ENCODE measurements around the gene AMBRA1. TPM values are rescaled to one million over a fixed set of nuclear protein-coding genes. Genes with fewer than 3 reads are reported as not detected.

AMBRA1 gene
- total and polyA plus RNA-seq, 2 donors (not counting 3 experiments of a cell fraction or from before 2014, with no cell fraction given), result 18.4 to 32.4 TPM

DNA sequence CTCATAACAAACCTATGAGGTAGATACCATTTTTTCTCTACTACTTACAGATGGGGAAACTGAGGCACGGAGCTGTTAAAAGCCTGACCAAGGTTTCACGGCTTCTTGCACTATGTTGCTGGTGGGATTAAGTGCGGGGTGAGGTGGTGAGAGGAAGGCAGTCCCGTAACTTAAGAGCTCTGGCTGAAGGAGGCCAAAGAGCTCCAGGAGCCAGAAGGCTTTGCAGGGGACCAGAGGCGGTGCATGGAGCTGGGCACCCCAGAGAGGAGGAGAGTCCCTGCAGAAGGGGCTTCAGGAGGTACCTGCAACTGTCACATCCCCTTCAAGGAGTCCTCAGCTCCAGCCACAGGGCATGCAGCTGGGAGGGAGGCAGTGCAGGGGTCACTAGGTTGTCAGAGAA is 206.4 kb downstream of the AMBRA1 start:
- Histone ChIP-seq H3K4me3 (replicated peaks in 1 of 3; ENCODE audit: insufficient read depth in 1 of 3, low read depth in 1 of 3, low read length in 3 of 3) (no peak overlapping the region), H3K79me2 (ENCODE audit: control insufficient read depth, insufficient read depth, low read length) (no peaks in the 10 kb centered on the region), H3K9me3 (replicated peaks; ENCODE audit: control insufficient read depth, insufficient read depth, low read length) (no peaks in the 10 kb centered on the region), H4K20me1 (replicated peaks; ENCODE audit: control insufficient read depth, extremely low read depth, insufficient read depth, low read length) (no peaks in the 10 kb centered on the region), H2AFZ (ENCODE audit: low read depth, low read length) (no peak overlapping the region), H3K4me2 (ENCODE audit: insufficient read depth, low read length) (no peak overlapping the region), H3K27me3 (ENCODE audit: control insufficient read depth in 2 of 2, insufficient read depth in 2 of 2, low read length in 2 of 2) (peaks cover 23 to 33% of the 10 kb centered on the region in 2 experiments), H3K9ac (replicated peaks; ENCODE audit: extremely low read depth, insufficient read depth, low read length) (no peak overlapping the region), H3K9me1 (replicated peaks; ENCODE audit: control insufficient read depth, extremely low read depth, insufficient read depth, low read length) (no peaks in the 10 kb centered on the region), H3K36me3 (ENCODE audit: control insufficient read depth in 2 of 2, extremely low read depth in 1 of 2, insufficient read depth in 2 of 2, low read length in 2 of 2) (no peaks in the 10 kb centered on the region), H3K27ac (ENCODE audit: insufficient read depth, low read depth, low read length) (no peak overlapping the region), H3K4me1 (ENCODE audit: control insufficient read depth, extremely low read depth, insufficient read depth, low read length) (peaks cover 9% of the 10 kb centered on the region)
- FAIRE-seq (no peak), DNase-seq (ENCODE audit: low read depth, low spot score) (no peak)
- ChIA-PET CTCF (interaction anchor here (0.9 to 7.2 kb wide), 7 partner anchors 11 to 151 kb away, joined by 3 to 99 read pairs (median 6); partner anchors contain the start of gene DGKZ), POLR2A (no interaction called here)
- no TSS peak for BruUV-seq (replicated peaks)
- TF ChIP-seq GATA2 (IDR thresholded peaks at IDR 0.05; ENCODE audit: insufficient read depth, insufficient read length, low read depth, low read length) (no peak), POLR2A (IDR thresholded peaks at IDR 0.05; ENCODE audit: low read depth, low read length) (no peak), FOS (IDR thresholded peaks at IDR 0.05; ENCODE audit: borderline replicate concordance, insufficient read depth, low read length) (no peak)
- intact Hi-C loops (cut with micrococcal nuclease), result no loop called here
- dilution Hi-C loops (cut with MboI; ENCODE audit: extremely low pct_ligation_motif_present, low sequenced_read_pairs), result no loop called here

DNA sequence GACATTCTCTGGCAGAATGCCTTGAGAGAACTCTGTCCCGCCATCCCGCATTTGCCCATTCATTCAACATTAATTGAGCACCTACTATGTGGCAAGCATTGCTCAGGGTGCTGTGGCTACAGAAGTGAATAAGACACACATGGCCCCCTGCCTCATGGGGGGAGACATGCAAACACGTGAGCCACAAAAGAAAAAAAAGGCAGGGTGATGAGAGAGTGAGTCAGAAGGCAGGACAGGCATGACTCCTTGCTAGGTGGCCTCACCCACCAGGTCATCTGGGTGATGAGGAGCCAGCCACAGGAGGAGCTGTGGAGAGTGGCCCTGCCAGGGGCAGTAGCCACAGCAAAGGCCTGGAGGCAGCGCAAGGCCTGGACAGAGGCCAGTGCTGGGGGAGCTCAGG is 207.1 kb downstream of the AMBRA1 start:
- Histone ChIP-seq H3K9me1 (replicated peaks; ENCODE audit: control insufficient read depth, extremely low read depth, insufficient read depth, low read length) (no peaks in the 10 kb centered on the region), H3K27ac (ENCODE audit: insufficient read depth, low read depth, low read length) (no peak overlapping the region), H3K9ac (replicated peaks; ENCODE audit: extremely low read depth, insufficient read depth, low read length) (no peak overlapping the region), H3K4me3 (replicated peaks in 1 of 3; ENCODE audit: insufficient read depth in 1 of 3, low read depth in 1 of 3, low read length in 3 of 3) (no peak overlapping the region), H3K27me3 (ENCODE audit: control insufficient read depth in 2 of 2, insufficient read depth in 2 of 2, low read length in 2 of 2) (peaks cover 23 to 33% of the 10 kb centered on the region in 2 experiments), H3K4me1 (ENCODE audit: control insufficient read depth, extremely low read depth, insufficient read depth, low read length) (peaks cover 12% of the 10 kb centered on the region), H2AFZ (ENCODE audit: low read depth, low read length) (no peak overlapping the region), H3K9me3 (replicated peaks; ENCODE audit: control insufficient read depth, insufficient read depth, low read length) (no peaks in the 10 kb centered on the region), H3K79me2 (ENCODE audit: control insufficient read depth, insufficient read depth, low read length) (no peaks in the 10 kb centered on the region), H4K20me1 (replicated peaks; ENCODE audit: control insufficient read depth, extremely low read depth, insufficient read depth, low read length) (no peaks in the 10 kb centered on the region), H3K4me2 (ENCODE audit: insufficient read depth, low read length) (no peak overlapping the region), H3K36me3 (ENCODE audit: control insufficient read depth in 2 of 2, extremely low read depth in 1 of 2, insufficient read depth in 2 of 2, low read length in 2 of 2) (no peaks in the 10 kb centered on the region)
- dilution Hi-C loops (cut with MboI; ENCODE audit: extremely low pct_ligation_motif_present, low sequenced_read_pairs) (no loop called here), intact Hi-C loops (cut with micrococcal nuclease) (no loop called here)
- CTCF ChIA-PET, result interaction anchor here (1.7 to 7.2 kb wide), 3 partner anchors 34 to 152 kb away, joined by 4 to 99 read pairs (median 68); no protein-coding TSS in a partner anchor
- no TSS peak for BruUV-seq (replicated peaks)
- POLR2A ChIA-PET, result no interaction called here
- FAIRE-seq (no peak), DNase-seq (ENCODE audit: low read depth, low spot score) (no peak)
- TF ChIP-seq POLR2A (IDR thresholded peaks at IDR 0.05; ENCODE audit: low read depth, low read length), result no peak
- no peak for TF ChIP-seq FOS (IDR thresholded peaks at IDR 0.05; ENCODE audit: borderline replicate concordance, insufficient read depth, low read length)
- no peak for TF ChIP-seq POLR2AphosphoS5 (IDR thresholded peaks at IDR 0.05; ENCODE audit: insufficient read depth, low read depth, low read length)
- TF ChIP-seq JUN (IDR thresholded peaks at IDR 0.05; ENCODE audit: borderline replicate concordance, insufficient read depth, insufficient read length, low read depth), result no peak
- no peak for TF ChIP-seq EZH2 (IDR thresholded peaks at IDR 0.05; ENCODE audit: borderline replicate concordance, low read depth, low read length, severe bottlenecking)
- TF ChIP-seq GATA2 (IDR thresholded peaks at IDR 0.05; ENCODE audit: insufficient read depth, insufficient read length, low read depth, low read length), result no peak
- TF ChIP-seq, protein P1, sequence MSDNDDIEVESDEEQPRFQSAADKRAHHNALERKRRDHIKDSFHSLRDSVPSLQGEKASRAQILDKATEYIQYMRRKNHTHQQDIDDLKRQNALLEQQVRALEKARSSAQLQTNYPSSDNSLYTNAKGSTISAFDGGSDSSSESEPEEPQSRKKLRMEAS (IDR thresholded peaks at IDR 0.05; ENCODE audit: insufficient read depth, insufficient read length), result no peak
- TF ChIP-seq, protein P2, sequence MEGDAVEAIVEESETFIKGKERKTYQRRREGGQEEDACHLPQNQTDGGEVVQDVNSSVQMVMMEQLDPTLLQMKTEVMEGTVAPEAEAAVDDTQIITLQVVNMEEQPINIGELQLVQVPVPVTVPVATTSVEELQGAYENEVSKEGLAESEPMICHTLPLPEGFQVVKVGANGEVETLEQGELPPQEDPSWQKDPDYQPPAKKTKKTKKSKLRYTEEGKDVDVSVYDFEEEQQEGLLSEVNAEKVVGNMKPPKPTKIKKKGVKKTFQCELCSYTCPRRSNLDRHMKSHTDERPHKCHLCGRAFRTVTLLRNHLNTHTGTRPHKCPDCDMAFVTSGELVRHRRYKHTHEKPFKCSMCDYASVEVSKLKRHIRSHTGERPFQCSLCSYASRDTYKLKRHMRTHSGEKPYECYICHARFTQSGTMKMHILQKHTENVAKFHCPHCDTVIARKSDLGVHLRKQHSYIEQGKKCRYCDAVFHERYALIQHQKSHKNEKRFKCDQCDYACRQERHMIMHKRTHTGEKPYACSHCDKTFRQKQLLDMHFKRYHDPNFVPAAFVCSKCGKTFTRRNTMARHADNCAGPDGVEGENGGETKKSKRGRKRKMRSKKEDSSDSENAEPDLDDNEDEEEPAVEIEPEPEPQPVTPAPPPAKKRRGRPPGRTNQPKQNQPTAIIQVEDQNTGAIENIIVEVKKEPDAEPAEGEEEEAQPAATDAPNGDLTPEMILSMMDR (IDR thresholded peaks at IDR 0.05; ENCODE audit: extremely low read depth in 1 of 2, insufficient read depth in 1 of 2, low read depth in 1 of 2, low read length in 2 of 2), result no peak
- TF ChIP-seq MYC (IDR thresholded peaks at IDR 0.05; ENCODE audit: low read depth, low read length), result no peak
